ENCODE results near the gene CEP72.
"Not testable (repeated sequence)": the region's sequence is repeated elsewhere in the genome, so short reads cannot be mapped to it uniquely, and the experiment has no call there.

Gene CEP72

GRCh38 chr5:673831-674629 lies 61.9 kb downstream of the CEP72 start:
- no peak for DNase-seq

- DNase-seq, result no peak
These were observed 62.5 kb downstream of the CEP72 start for GRCh38 chr5:674630-675011.

- no peak for DNase-seq
These were observed 63.2 kb downstream of the CEP72 start for GRCh38 chr5:675111-675870.

DNA sequence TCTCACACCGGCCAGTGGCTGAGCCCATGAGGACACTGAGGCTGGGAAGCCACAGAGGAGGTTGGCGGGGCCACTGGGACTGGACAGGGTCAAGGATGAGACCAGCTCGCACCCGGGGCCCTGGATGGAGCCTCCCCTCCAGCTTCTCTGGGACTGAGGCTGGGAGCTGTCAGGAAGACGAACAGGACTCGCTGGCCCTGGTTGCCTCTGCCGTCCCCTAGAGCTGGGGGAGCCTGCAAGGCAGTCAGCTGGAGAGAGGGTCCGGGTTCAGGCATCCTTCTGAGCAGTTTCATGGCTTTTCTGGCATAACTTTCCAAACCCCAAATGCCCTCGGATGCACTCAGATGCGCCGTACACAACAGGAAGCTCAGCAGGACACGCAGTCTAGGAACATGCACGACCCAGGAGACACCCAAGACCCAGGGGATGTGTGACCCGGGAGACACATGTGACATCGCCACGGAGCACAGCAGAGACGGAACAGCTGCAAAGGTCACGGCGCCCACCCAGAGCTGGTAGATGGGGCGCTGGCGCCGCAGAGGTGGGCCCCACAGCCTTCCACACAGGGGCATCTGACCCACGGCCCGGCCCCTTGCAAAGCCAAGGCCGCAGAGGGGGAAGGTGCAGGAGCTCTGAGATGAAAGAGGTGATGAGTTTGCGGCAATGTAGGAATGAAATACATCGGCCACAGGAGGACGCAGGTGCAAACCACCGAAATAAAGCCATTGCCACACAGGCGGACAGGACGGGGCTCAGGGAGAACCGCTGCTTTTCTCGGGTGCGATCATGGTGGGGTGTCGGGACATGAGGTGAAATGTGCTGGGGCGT lies 63.9 kb downstream of the CEP72 start:
- no peak for DNase-seq

- no peak for DNase-seq
These were observed 64.5 kb downstream of the CEP72 start for GRCh38 chr5:676699-677076.

DNA sequence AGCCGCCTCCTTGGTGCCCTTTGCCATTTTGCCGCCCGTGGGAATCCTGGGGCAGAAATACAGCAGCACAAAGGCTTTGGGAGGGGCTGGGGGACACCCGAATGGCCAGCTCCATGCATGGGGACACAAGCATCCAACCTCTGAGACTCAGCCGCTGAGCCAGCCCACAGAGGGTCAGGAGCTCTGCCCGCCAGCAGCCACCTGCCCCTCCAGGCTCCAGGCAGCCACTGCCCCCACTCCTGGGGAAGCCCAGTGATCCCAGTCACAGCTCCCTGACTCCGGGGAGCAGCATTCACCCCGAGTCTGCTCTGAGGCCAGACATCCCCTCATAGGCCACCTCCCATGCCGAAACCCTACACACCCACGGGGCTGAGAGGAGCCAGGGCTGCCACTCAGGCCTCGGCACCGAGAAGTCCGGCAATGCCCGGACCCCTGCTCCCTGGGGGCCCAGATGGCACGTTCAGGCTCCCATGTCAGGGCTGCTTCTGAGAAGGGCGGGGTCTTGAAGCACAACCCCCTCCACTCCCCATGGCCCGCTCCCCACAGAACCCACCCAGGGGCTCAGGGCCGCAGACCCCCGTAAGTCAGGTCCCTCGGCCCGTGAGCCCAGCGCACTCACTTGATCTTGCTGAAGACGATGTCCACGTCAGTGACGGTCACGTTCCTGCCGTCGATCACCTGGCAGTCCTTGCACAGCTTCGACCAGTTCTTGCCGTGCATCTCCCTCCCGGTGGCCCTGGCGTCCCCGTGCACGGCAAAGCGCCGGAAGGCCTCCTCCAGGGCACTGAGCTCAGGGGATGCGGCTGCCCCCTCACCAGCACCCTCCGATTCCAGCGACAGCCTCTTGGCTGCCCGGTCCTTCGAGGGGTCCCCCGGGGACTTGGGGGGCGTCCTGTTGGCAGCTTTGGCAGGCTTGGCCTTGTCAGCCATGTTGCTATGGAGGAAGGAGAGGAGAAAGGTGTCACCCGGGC lies 65.3 kb downstream of the CEP72 start:
- no peak for DNase-seq

DNA sequence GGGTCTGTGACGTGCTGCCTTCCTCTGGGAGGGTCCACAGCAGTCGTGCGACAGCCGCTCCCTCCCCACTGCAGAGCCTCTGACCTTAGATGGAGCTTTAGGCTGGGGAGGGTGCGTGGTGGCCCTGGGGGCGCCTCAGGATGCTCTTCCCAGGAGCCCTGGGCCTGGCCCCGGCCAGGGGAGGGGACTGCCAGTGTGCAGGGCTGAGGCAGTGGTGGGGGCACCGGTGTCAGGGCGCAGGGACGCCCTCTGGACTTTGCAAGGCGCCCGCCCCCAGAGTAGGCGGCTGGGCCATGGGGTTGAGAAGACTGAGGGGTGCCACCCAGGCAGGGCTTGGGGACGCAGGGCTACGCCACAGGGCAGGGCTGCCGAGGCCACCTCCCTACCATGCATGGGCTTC lies 66.4 kb downstream of the CEP72 start:
- DNase-seq, result not testable (repeated sequence)

DNA sequence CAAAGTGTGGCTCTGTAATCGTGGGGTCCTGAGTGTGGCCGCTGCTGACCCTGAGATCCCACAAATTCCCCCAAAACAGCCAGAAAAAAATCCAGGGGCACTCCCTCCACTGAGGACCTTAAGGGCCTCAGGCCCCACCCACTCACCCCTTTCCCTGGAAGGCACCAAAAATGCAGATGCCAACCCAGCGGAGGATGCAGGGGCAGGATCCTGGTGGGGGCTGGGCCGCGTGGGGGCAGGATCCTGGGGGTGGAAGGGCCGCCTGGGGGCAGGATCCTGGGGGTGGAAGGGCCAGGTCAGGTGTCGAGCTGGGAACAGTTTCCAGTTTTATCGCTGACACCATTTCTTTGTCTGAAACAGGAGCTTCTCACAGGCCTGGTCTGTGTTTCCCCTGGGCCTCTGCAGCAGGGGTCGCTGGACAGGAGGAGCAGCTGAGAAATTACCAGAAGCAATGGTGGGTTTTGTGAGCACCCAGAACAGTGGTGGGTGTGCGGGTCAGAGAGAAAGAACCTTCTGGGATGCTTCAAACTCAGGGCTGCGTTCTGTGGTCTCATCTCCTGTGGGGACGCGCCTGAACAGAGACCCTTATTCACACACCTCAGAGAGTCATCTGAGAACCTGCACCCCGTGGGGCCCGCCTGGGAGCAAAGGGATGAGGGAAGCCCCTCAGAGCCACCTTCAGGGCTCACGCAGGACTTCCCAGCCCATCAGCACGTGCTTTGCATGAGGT lies 67.2 kb downstream of the CEP72 start:
- DNase-seq, result not testable (repeated sequence)

DNA sequence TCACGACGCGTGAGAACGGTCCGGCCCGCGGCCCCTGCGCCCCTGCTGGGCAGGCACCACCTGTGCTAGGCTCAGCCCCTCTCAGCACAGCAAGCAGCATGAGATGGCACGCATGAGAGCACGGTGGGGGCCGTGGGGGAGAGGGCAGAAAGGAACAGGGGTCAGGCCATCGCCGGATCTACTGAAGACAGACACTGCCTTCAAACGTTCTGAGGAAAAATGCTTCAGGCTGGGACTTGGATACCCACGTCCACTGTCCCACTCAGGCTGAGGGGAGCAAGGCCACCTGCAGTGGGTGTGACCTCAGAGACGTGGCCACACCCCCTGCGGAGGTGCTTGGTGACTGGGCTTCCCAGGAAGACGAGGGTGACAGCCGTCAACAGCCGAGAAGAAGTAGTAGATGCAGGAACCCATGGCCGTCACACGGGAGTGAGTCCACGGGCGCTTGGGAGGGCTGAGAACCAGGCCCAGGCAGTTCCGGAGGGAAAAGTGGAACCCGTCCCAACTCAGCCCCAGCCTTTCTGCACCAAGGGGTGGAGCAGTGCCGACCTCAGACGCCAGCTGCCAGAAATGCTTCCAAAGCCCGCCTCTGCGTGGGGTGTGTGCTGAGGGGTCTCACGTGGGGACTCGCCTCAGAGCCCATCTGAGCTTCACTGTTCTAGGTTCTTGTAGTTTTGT lies 68.1 kb downstream of the CEP72 start:
- not testable (repeated sequence) for DNase-seq

GRCh38 chr5:680836-681235 lies 68.7 kb downstream of the CEP72 start:
- DNase-seq, result not testable (repeated sequence)

- DNase-seq, result not testable (repeated sequence)
These were observed 69.4 kb downstream of the CEP72 start for GRCh38 chr5:681317-682191.

DNA sequence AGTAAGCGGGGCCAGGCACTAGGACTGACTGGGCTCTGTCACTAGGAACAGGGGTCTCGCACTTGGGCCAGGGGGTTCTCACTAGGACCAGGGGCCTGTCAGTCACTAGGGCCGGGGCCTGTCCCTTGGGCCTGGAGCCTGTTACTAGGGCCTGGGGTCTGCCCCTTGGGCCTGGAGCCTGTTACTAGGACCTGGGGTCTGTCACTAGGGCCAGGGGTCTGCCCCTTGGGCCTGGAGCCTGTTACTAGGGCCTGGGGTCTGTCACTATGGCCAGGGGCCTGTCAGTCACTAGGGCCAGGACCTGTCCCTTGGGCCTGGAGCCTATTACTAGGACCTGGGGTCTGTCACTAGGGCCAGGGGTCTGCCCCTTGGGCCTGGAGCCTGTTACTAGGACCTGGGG lies 70.1 kb downstream of the CEP72 start:
- DNase-seq, result not testable (repeated sequence)

- not testable (repeated sequence) for DNase-seq
These were observed 70.7 kb downstream of the CEP72 start for GRCh38 chr5:682651-683358.

GRCh38 chr5:683551-684481 lies 71.7 kb downstream of the CEP72 start:
- no peak for DNase-seq

GRCh38 chr5:684751-685216 lies 72.6 kb downstream of the CEP72 start:
- no peak for DNase-seq

GRCh38 chr5:685262-686171 lies 73.4 kb downstream of the CEP72 start:
- DNase-seq, result no peak

GRCh38 chr5:686172-686523 lies 74.0 kb downstream of the CEP72 start:
- not testable (repeated sequence) for DNase-seq
